Parathyroid adenoma (tissue), 2 donors: ENCODE data around the gene CNTNAP2.
A peak's percentile ranks its signal among the peaks of the same experiment; 100 is the strongest.

ENCODE experiments used
- H2AFZ ChIP-seq: fragments of 300-600 bp; sonication (generic); one replicate; pipeline ENCODE4 v1.7.0; 2017; ENCODE audit warnings: antibody characterized with exemption, mild to moderate bottlenecking
- H3K27ac ChIP-seq: fragments of 300-600 bp; sonication (generic); one replicate; pipeline ENCODE4 v1.7.0; 2017
- H3K27me3 ChIP-seq: fragments of 300-600 bp; sonication (generic); one replicate; pipeline ENCODE4 v1.7.0; 2017; ENCODE audit warnings: low read length; ENCODE audit not compliant: control insufficient read depth, insufficient read depth
- H3K36me3 ChIP-seq: fragments of 300-600 bp; sonication (generic); one replicate; pipeline ENCODE4 v1.7.0; 2017; ENCODE audit warnings: low read length; ENCODE audit not compliant: control insufficient read depth, insufficient read depth
- H3K4me1 ChIP-seq: fragments of 300-600 bp; sonication (generic); one replicate; pipeline ENCODE4 v1.7.0; 2017; ENCODE audit warnings: control low read depth
- H3K4me2 ChIP-seq: fragments of 300-600 bp; sonication (generic); one replicate; pipeline ENCODE4 v1.7.0; 2017; ENCODE audit warnings: low read length
- H3K4me3 ChIP-seq: fragments of 300-600 bp; sonication (generic); one replicate; pipeline ENCODE4 v1.7.0; 2017; ENCODE audit warnings: low read depth, low read length
- H3K79me2 ChIP-seq: fragments of 300-600 bp; sonication (generic); one replicate; pipeline ENCODE4 v1.7.0; 2017; ENCODE audit warnings: control low read depth
- H3K9ac ChIP-seq: fragments of 300-600 bp; sonication (generic); one replicate; pipeline ENCODE4 v1.7.0; 2017; ENCODE audit warnings: mild to moderate bottlenecking
- H3K9me3 ChIP-seq: fragments of 300-600 bp; sonication (generic); one replicate; pipeline ENCODE4 v1.7.0; 2017; ENCODE audit warnings: low read length; ENCODE audit not compliant: control insufficient read depth
- TF ChIP-seq, protein P1 (sequence below): fragments of 300-600 bp; sonication (generic); IDR thresholded peaks from one replicate; pipeline ENCODE4 v1.7.0; 2017; ENCODE audit warnings: antibody characterized with exemption, mild to moderate bottlenecking
- donor health status: primary hyperparathyroidism.

The CNTNAP2 gene

DNA sequence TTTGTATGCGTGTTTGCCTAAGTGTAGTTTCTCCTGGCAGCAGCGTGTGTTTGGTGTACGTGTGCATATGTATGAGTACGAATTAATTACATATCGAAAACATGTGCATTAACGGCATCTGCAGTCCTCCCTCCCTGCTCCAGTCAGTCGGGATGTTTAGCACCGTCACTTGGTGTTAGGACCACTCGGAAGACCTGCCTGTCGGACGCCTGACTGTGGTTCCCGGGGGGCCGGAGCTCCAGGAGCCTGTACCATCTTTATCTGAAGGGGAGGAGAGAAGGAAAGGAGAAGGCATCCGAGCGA, 1.1 kb upstream of the CNTNAP2 start:
- Histone ChIP-seq H3K9ac (no peak overlapping the region), H3K27me3 (no peaks in the 10 kb centered on the region), H3K4me1 (no peaks in the 10 kb centered on the region), H3K27ac (no peak overlapping the region), H3K4me2 (peak overlapping the region; percentile 88), H3K36me3 (no peaks in the 10 kb centered on the region), H3K9me3 (no peaks in the 10 kb centered on the region), H2AFZ (peak overlapping the region; percentile 80), H3K79me2 (no peaks in the 10 kb centered on the region), H3K4me3 (peak overlapping the region; percentile 52)
- TF ChIP-seq, protein P1, sequence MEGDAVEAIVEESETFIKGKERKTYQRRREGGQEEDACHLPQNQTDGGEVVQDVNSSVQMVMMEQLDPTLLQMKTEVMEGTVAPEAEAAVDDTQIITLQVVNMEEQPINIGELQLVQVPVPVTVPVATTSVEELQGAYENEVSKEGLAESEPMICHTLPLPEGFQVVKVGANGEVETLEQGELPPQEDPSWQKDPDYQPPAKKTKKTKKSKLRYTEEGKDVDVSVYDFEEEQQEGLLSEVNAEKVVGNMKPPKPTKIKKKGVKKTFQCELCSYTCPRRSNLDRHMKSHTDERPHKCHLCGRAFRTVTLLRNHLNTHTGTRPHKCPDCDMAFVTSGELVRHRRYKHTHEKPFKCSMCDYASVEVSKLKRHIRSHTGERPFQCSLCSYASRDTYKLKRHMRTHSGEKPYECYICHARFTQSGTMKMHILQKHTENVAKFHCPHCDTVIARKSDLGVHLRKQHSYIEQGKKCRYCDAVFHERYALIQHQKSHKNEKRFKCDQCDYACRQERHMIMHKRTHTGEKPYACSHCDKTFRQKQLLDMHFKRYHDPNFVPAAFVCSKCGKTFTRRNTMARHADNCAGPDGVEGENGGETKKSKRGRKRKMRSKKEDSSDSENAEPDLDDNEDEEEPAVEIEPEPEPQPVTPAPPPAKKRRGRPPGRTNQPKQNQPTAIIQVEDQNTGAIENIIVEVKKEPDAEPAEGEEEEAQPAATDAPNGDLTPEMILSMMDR, result no peak

DNA sequence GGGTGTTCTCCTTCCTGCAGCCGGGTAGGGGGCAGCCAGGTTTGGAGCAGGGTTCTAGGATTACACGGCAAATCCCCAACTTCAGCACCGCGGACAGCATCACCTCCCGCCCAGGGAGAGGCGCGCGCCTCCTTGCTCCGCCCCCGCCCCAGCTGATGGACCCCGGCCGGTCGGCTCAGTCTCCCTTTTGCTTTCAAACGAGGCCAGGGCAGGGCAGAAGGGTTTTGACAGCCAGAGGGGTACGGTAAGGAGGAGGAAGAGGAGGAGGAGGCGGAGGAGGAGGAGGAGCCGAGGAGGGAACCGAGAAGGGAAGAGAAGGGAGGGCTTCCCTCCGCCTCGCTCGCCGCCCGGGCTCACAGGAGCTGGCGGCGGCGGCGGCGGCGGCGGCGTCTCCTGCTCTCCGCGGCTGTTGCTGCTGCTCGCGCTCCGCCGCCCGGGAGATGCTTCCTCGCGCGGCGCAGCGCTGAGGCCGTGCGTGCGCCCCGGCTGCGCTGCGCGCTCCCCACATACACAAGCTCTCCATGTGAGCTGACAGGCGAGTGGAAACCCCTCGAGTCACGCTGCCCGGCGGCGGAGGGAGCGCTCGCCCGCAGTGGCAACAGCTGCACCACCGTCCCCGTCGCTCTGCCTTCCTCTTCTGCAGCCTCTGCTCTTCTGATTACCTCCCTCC, 615 bp upstream of the CNTNAP2 start:
- Histone ChIP-seq H3K9me3 (no peaks in the 10 kb centered on the region), H3K27me3 (no peaks in the 10 kb centered on the region), H2AFZ (peak overlapping the region; percentile 80), H3K79me2 (no peaks in the 10 kb centered on the region), H3K4me2 (peak overlapping the region; percentile 88), H3K4me3 (peak overlapping the region; percentile 52), H3K36me3 (no peaks in the 10 kb centered on the region), H3K27ac (no peak overlapping the region), H3K9ac (no peak overlapping the region), H3K4me1 (no peaks in the 10 kb centered on the region)
- TF ChIP-seq, protein P1, result no peak

DNA sequence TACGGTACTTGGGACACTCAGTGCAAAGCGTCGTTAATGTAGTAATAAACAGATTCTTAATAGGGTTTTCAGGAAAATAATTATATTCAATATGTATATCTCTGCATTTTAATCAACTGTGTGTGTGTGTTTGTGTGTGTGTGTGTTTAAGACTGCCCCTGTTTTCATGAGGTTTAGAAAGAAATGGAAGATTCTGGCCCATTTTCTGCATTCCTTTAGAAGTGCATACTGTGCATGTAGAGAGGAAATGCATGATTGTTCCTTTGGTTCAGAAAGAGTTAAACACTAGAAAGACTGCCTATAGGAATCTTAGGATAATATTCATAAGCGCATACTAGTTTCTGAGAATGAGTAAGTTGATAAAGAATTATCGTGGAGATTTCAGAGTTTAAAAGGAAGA, 975 bp downstream of the CNTNAP2 start:
- TF ChIP-seq, protein P1, result no peak
- H2AFZ ChIP-seq, result no peak overlapping the region
- no peak overlapping the region for H3K4me2 ChIP-seq
- no peak overlapping the region for H3K4me3 ChIP-seq
- no peaks in the 10 kb centered on the region for H3K9me3 ChIP-seq
- H3K9ac ChIP-seq, result no peak overlapping the region
- H3K4me1 ChIP-seq, result no peaks in the 10 kb centered on the region
- no peaks in the 10 kb centered on the region for H3K36me3 ChIP-seq
- H3K79me2 ChIP-seq, result no peaks in the 10 kb centered on the region
- no peak overlapping the region for H3K27ac ChIP-seq
- no peaks in the 10 kb centered on the region for H3K27me3 ChIP-seq

DNA sequence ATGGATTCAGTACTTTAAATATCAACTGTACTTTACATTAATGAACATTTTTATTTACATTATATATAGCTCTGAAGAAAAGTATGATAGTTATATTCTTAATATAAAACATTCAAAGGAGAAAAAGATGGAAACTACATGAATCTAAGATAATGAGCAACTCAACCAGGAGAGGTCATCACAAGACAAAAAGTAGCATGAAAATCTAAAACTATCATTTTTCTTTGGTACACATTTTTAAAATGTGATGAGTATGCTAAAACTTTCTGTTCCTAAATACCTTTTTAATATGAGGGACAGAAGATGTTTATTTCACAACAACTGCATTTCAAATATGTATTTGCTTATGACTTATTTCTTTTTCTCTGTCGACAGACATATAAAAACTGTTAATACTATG, 2.4 kb downstream of the CNTNAP2 start:
- no peaks in the 10 kb centered on the region for H3K27me3 ChIP-seq
- H3K36me3 ChIP-seq, result no peaks in the 10 kb centered on the region
- no peak overlapping the region for H2AFZ ChIP-seq
- TF ChIP-seq, protein P1, result no peak
- H3K9ac ChIP-seq, result no peak overlapping the region
- no peaks in the 10 kb centered on the region for H3K79me2 ChIP-seq
- no peak overlapping the region for H3K4me3 ChIP-seq
- no peak overlapping the region for H3K27ac ChIP-seq
- H3K4me2 ChIP-seq, result no peak overlapping the region
- no peaks in the 10 kb centered on the region for H3K4me1 ChIP-seq
- H3K9me3 ChIP-seq, result no peaks in the 10 kb centered on the region

DNA sequence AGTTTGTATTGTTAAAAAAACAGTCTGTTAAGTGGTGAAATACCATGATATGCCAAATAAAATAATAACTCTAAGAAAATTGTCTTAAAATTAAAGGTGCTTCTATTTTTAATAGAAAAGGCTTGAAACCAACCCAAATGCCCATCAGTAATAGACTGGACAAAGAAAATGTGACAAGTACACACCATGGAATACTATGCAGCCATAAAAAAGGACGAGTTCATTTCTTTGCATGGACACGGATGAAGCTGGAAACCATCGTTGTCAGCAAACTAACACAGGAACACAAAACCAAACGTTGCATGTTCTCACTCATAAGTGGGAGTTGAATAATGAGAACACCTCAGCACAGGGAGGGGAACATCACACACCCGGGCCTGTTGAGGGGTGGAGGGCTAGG, 7.1 kb downstream of the CNTNAP2 start:
- no peak overlapping the region for H3K4me3 ChIP-seq
- no peaks in the 10 kb centered on the region for H3K36me3 ChIP-seq
- TF ChIP-seq, protein P1, result no peak
- no peaks in the 10 kb centered on the region for H3K27me3 ChIP-seq
- no peak overlapping the region for H3K4me2 ChIP-seq
- H2AFZ ChIP-seq, result no peak overlapping the region
- no peak overlapping the region for H3K9ac ChIP-seq
- no peaks in the 10 kb centered on the region for H3K4me1 ChIP-seq
- no peak overlapping the region for H3K27ac ChIP-seq
- H3K9me3 ChIP-seq, result no peaks in the 10 kb centered on the region
- H3K79me2 ChIP-seq, result no peaks in the 10 kb centered on the region
